EL (cell line): Measurements from ENCODE around the gene GNB4.
A peak's percentile ranks its signal among the peaks of the same experiment; 100 is the strongest.

ENCODE experiments used
- DNase-seq: peaks from one replicate; pipeline ENCODE4 v3.0.0-alpha.2; 2016

Gene GNB4

GRCh38 chr3:179348325-179349013 is 102.8 kb downstream of the GNB4 start:
- DNase-seq: no peak

GRCh38 chr3:179347345-179348194 is 103.7 kb downstream of the GNB4 start, which contains the start of gene MFN1:
MFN1 (plus strand) TSS chr3:179347709; CDS start chr3:179348852, 1,143 bp downstream.
- peak; percentile 97 for DNase-seq
